IMR-90 (cell line): Measurements from ENCODE around the gene MAPKAPK2. TPM values are rescaled to one million over a fixed set of nuclear protein-coding genes. Genes with fewer than 3 reads are reported as not detected.

ENCODE experiments used
- ATAC-seq: fragments of 200-7000 bp; cut with Tn5 transposase; 2 replicates; pipeline ENCODE4 v1.9.1; 2020; ENCODE audit warnings: low read depth, mild to moderate bottlenecking, moderate library complexity
- BruUV-seq: library from RNA; stranded (reverse); fragments of 400-500 nt; replicated peaks from 2 replicates; lab custom pipeline; 2021; lab: Mats Ljungman, UMichigan
- CTCF ChIA-PET: fragments of 300-600 bp; formaldehyde crosslinking; extraction: SDS; loops from one replicate; lab custom pipeline; 2021; ENCODE audit warnings: antibody characterized with exemption; lab: Yijun Ruan, JAX
- POLR2A ChIA-PET: fragments of 300-600 bp; sonication (Branson Sonifier 250); formaldehyde crosslinking; loops from one replicate; lab custom pipeline; 2022; ENCODE audit warnings: antibody characterized with exemption; ENCODE audit not compliant: unreplicated experiment; lab: Charles Lee
- DNase-seq: peaks from one replicate; pipeline ENCODE4 v3.0.0; 2013
- H2AFZ ChIP-seq: replicated peaks from 2 replicates; pipeline ENCODE3; 2013; ENCODE audit warnings: low read length, mild to moderate bottlenecking; ENCODE audit not compliant: poor library complexity
- H2AK5ac ChIP-seq: 2 replicates; pipeline ENCODE4 v1.6.1; 2013; ENCODE audit warnings: low read depth, low read length, inconsistent platforms
- H2AK9ac ChIP-seq: replicated peaks from 2 replicates; pipeline ENCODE3; 2013; ENCODE audit warnings: mild to moderate bottlenecking, low read depth, low read length, moderate library complexity; ENCODE audit not compliant: poor library complexity
- H2BK120ac ChIP-seq: 2 replicates; pipeline ENCODE4 v1.6.1; 2013; ENCODE audit warnings: low read depth, low read length, inconsistent platforms
- H2BK15ac ChIP-seq: 3 replicates; pipeline ENCODE4 v1.6.1; 2013; ENCODE audit warnings: low read depth, low read length, inconsistent platforms
- H2BK20ac ChIP-seq: 2 replicates; pipeline ENCODE4 v1.6.1; 2013; ENCODE audit warnings: low read depth, mild to moderate bottlenecking, inconsistent platforms, low read length, moderate library complexity
- H2BK5ac ChIP-seq: 2 replicates; pipeline ENCODE4 v1.6.1; 2013; ENCODE audit warnings: mild to moderate bottlenecking, low read depth, low read length, inconsistent platforms; ENCODE audit not compliant: poor library complexity, severe bottlenecking
- H3K14ac ChIP-seq: replicated peaks from 2 replicates; pipeline ENCODE4 v1.6.1; 2013; ENCODE audit warnings: low read depth, low read length, inconsistent platforms
- H3K18ac ChIP-seq: 2 replicates; pipeline ENCODE4 v1.6.1; 2013; ENCODE audit warnings: low read depth, low read length, control low read depth
- H3K23ac ChIP-seq: 2 replicates; pipeline ENCODE4 v1.6.1; 2013; ENCODE audit warnings: low read depth, low read length, inconsistent platforms
- H3K27ac ChIP-seq: 2 replicates; pipeline ENCODE4 v1.5.1; 2013; ENCODE audit warnings: mild to moderate bottlenecking, control low read depth, low read length; ENCODE audit not compliant: insufficient read depth
- H3K27me3 ChIP-seq: 2 replicates; pipeline ENCODE4 v1.6.1; 2013; ENCODE audit warnings: low read length; ENCODE audit not compliant: control insufficient read depth, insufficient read depth
- H3K36me3 ChIP-seq: 2 replicates; pipeline ENCODE4 v1.6.1; 2013; ENCODE audit warnings: low read length, mixed read lengths; ENCODE audit not compliant: control insufficient read depth, insufficient read depth
- H3K4ac ChIP-seq: 2 replicates; pipeline ENCODE4 v1.6.1; 2013; ENCODE audit warnings: low read depth, low read length, inconsistent platforms
- H3K4me1 ChIP-seq: 2 replicates; pipeline ENCODE4 v1.6.1; 2013; ENCODE audit warnings: low read length, mixed read lengths; ENCODE audit not compliant: control insufficient read depth, insufficient read depth
- H3K4me2 ChIP-seq: 2 replicates; pipeline ENCODE4 v1.6.1; 2013; ENCODE audit warnings: low read depth, mild to moderate bottlenecking, control low read depth, low read length, moderate library complexity
- H3K4me3 ChIP-seq: 2 replicates; pipeline ENCODE4 v1.5.1; 2013; ENCODE audit warnings: low read depth, mild to moderate bottlenecking, control low read depth, low read length, moderate library complexity; ENCODE audit not compliant: insufficient read depth
- H3K56ac ChIP-seq: 2 replicates; pipeline ENCODE4 v1.6.1; 2013; ENCODE audit warnings: low read length, inconsistent platforms; ENCODE audit not compliant: insufficient read depth; ENCODE audit errors: extremely low read depth
- H3K79me1 ChIP-seq, 2 experiments: 2 replicates each; pipeline ENCODE4 v1.6.1; 2013; ENCODE audit warnings: low read length in 2 of 2, inconsistent platforms in 1 of 2, low read depth in 1 of 2
- H3K9ac ChIP-seq: 2 replicates; pipeline ENCODE4 v1.6.1; 2013; ENCODE audit warnings: low read depth, low read length, control low read depth
- H3K9me1 ChIP-seq: 2 replicates; pipeline ENCODE4 v1.6.1; 2013; ENCODE audit warnings: low read length, inconsistent platforms; ENCODE audit not compliant: insufficient read depth
- H3K9me3 ChIP-seq: 2 replicates; pipeline ENCODE4 v1.6.1; 2013; ENCODE audit warnings: low read length; ENCODE audit not compliant: control insufficient read depth, insufficient read depth
- H4K20me1 ChIP-seq: 2 replicates; pipeline ENCODE4 v1.6.1; 2013; ENCODE audit warnings: low read length, inconsistent platforms; ENCODE audit not compliant: insufficient read depth
- H4K5ac ChIP-seq: 2 replicates; pipeline ENCODE4 v1.6.1; 2013; ENCODE audit warnings: mild to moderate bottlenecking, low read depth, low read length, control low read depth
- H4K8ac ChIP-seq, 2 experiments: 2 replicates each; pipeline ENCODE4 v1.6.1; 2013; ENCODE audit warnings: low read depth in 2 of 2, low read length in 2 of 2, control low read depth in 1 of 2, inconsistent platforms in 1 of 2
- H4K91ac ChIP-seq: 2 replicates; pipeline ENCODE4 v1.6.1; 2013; ENCODE audit warnings: low read depth, low read length, inconsistent platforms; ENCODE audit not compliant: insufficient read depth
- ELK1 ChIP-seq: fragments of 150-350 bp; IDR thresholded peaks from 2 replicates; pipeline ENCODE4 v1.6.1; 2016; ENCODE audit warnings: low read depth, mild to moderate bottlenecking, low read length, moderate library complexity, borderline replicate concordance
- POLR2A ChIP-seq: IDR thresholded peaks from 2 replicates; pipeline ENCODE4 v1.6.1; 2012; ENCODE audit warnings: mild to moderate bottlenecking, low read depth, low read length
- WGBS, 2 experiments: methylation state at CpG; one replicate each; pipeline versions ENCODE4 v1.1.5 to v1.1.7; 2013; ENCODE audit warnings: missing lambda C conversion rate in 2 of 2; ENCODE audit not compliant: insufficient read length in 1 of 2; ENCODE audit errors: extremely low coverage in 2 of 2; 5-methylcytosine and 5-hydroxymethylcytosine counted together
- dilution Hi-C: fragments of 300-500 bp; cut with HindIII; formaldehyde crosslinking; loops from one replicate; pipeline ENCODE4 v1.14.3; 2018; ENCODE audit warnings: low sequenced_read_pairs; ENCODE audit not compliant: unreplicated experiment
- in situ Hi-C: fragments of 300-500 bp; cut with MboI; formaldehyde crosslinking; loops from 3 replicates; pipeline ENCODE4 v1.14.3; 2019; ENCODE audit warnings: low sequenced_read_pairs, inconsistent platforms, mixed read lengths
- intact Hi-C: fragments of 100-400 bp; cut with micrococcal nuclease; formaldehyde crosslinking; loops from 2 replicates; pipeline ENCODE4 v1.10.0; 2022
- polyA plus RNA-seq, 3 experiments: library from polyadenylated mRNA; depleted of rRNA; stranded (reverse); fragments of >200 nt; gene quantifications; 2 replicates each; pipeline ENCODE4 v1.2.3, GENCODE V29; 2012; ENCODE audit warnings: low replicate concordance in 1 of 3
- total RNA-seq: library from RNA; depleted of rRNA; stranded (reverse); fragments of >200 nt; gene quantifications from 2 replicates; pipeline ENCODE4 v1.2.3, GENCODE V29; 2012

The MAPKAPK2 gene
- total and polyA plus RNA-seq, 2 of the 4 experiments (the other 2 are of a cell fraction): 56.5 to 66.4 TPM

GRCh38 chr1:206679738-206680211 is 4.9 kb upstream of the MAPKAPK2 start:
- TF ChIP-seq POLR2A (no peak), ELK1 (no peak)
- no peak overlapping the region for H3K27ac ChIP-seq
- no peaks in the 10 kb centered on the region; the same call in 1 of the 2 replicates for H3K27me3 ChIP-seq
- no peak overlapping the region for H3K9ac ChIP-seq
- no peak overlapping the region for H2AK9ac ChIP-seq
- ChIA-PET POLR2A (no interaction called here), CTCF (interaction anchor here (0.6 to 1.2 kb wide), 2 partner anchors 15 to 16 kb away, joined by 3 to 7 read pairs; no protein-coding TSS in a partner anchor)
- no CpG with 5 or more reads among the region's 5 CpGs for WGBS, 2 experiments
- dilution Hi-C loops: no loop called here
- H3K4me3 ChIP-seq: no peak overlapping the region
- no peak overlapping the region for H4K91ac ChIP-seq
- intact Hi-C loops: no loop called here
- ATAC-seq (no peak), DNase-seq (no peak)
- BruUV-seq: no TSS peak
- H3K4ac ChIP-seq: no peak overlapping the region
- no peak overlapping the region for H3K14ac ChIP-seq
- H3K23ac ChIP-seq: no peak overlapping the region
- H3K79me1 ChIP-seq: peaks cover 0 to 11% of the 10 kb centered on the region in 2 experiments; a peak in 1 of 4 replicates
- no peak overlapping the region for H3K18ac ChIP-seq
- 0 out of 2 replicates have a peak, but pooled peaks cover 3% of the 10 kb centered on the region for H4K20me1 ChIP-seq
- no peak overlapping the region for H2BK20ac ChIP-seq
- H3K56ac ChIP-seq: no peak overlapping the region
- no peak overlapping the region for H4K8ac ChIP-seq
- H4K5ac ChIP-seq: no peak overlapping the region
- in situ Hi-C loops: no loop called here
- H3K9me1 ChIP-seq: peaks cover 9% of the 10 kb centered on the region
- H2BK120ac ChIP-seq: no peak overlapping the region
- no peaks in the 10 kb centered on the region for H3K9me3 ChIP-seq
- no peak overlapping the region for H2AK5ac ChIP-seq
- H2BK15ac ChIP-seq: no peak overlapping the region
- no peak overlapping the region for H2BK5ac ChIP-seq
- no peak overlapping the region for H2AFZ ChIP-seq
- no peak overlapping the region for H3K4me2 ChIP-seq
- no peaks in the 10 kb centered on the region for H3K36me3 ChIP-seq
- H3K4me1 ChIP-seq: peaks cover 9% of the 10 kb centered on the region
